Activated T-cell treated with anti-CD3 and anti-CD28 coated beads for 24 hours (primary cell): ENCODE measurements around the gene ICAM5.
"Not testable (repeated sequence)": the region's sequence is repeated elsewhere in the genome, so short reads cannot be mapped to it uniquely, and the experiment has no call there.

Source experiments
- DNase-seq: peaks from one replicate; pipeline ENCODE4 v3.0.0-alpha.2; 2020; ENCODE audit warnings: low read depth

ICAM5 gene

DNA sequence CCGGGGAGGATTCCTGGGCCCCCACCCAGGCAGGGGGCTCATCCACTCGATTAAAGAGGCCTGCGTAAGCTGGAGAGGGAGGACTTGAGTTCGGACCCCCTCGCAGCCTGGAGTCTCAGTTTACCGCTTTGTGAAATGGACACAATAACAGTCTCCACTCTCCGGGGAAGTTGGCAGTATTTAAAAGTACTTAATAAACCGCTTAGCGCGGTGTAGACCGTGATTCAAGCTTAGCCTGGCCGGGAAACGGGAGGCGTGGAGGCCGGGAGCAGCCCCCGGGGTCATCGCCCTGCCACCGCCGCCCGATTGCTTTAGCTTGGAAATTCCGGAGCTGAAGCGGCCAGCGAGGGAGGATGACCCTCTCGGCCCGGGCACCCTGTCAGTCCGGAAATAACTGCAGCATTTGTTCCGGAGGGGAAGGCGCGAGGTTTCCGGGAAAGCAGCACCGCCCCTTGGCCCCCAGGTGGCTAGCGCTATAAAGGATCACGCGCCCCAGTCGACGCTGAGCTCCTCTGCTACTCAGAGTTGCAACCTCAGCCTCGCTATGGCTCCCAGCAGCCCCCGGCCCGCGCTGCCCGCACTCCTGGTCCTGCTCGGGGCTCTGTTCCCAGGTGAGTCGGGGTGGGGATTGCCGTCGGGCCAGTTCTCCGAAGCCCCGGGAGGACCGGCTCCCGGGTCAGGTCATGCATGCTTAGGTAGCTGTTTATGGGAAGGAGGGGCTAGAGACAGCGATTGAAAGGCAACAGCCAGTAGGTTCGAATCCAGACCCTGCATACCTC is 18.9 kb upstream of the ICAM5 start, which contains the start of gene ICAM1:
Gene ICAM1, plus strand, starts transcription at position 505 of the 779 bp plus-strand sequence. Its CDS starts 40 bp downstream, at position 545.
- peak; percentile 62 for DNase-seq

DNA sequence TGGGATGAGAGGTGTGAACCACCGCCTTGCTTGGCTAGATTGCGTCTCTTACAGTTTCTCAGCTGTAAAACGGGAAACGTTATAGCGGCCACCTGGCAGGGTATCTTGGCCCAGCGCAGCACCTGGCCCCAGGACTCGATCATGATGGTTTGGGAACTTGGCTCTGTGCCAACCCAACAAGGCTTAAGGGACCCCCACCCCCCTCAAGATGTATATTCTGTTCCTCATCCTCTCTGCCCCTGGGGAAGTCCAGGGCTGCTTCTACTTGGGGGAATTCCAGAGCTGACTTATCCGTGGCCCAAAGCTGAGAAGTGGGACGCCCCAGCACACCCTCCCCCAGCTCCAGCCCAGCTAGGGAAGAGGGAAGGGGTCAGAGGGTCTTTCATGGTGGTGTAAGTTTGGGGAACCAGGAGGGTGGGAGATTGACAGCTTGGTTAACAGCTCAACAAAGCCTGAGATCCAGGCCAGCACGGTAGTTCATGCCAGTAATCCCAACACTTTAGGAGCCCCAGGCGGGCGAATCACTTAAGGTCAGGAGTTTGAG is 18.1 kb upstream of the ICAM5 start:
- no peak for DNase-seq

DNA sequence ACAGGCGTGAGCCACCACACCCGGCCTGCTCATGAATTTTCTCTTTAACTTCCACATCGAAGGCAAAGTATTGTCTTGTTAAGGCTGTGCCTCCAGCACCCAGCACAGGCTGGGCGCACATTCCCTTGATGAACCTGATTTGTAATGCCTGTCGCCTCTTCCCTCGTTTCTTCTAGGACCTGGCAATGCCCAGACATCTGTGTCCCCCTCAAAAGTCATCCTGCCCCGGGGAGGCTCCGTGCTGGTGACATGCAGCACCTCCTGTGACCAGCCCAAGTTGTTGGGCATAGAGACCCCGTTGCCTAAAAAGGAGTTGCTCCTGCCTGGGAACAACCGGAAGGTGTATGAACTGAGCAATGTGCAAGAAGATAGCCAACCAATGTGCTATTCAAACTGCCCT is 15.2 kb upstream of the ICAM5 start:
- DNase-seq: no peak

DNA sequence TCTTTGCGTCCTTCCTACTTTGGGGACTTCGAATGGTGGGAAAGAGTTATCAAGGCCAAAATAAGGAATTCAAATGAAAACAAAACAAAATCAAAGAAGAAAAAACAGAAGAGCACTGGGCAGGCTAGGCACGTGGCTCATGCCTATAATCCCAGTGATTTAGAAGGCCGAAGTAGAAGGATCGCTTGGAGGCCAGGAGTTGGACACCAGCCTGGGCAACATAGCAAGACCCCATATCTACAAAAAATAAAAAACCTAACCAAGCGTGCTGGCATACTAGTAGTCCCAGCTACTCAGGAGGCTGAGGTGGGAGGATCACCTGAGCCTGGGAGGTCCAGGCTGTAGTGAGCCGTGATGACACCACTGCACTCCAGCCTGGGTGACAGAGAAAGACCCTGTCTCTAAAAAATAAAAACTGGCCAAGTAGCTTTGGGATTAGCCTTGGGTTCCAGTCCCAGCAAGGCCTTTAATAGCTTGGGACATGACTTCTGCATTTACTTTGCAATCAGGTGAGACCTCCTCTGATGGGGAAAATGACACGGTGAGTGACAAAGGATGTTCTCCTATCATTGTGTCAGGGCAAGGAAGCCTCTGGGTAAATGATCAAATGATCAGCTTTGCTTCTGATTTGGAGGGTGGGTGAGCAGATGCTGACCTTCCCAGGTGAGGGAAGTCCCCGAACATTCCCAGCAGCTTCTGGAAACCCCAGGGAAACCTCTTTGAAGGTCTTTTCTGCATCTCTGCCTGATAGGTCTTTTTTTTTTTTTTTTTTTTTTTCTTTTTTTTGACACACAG is 11.8 kb upstream of the ICAM5 start:
- no peak for DNase-seq

DNA sequence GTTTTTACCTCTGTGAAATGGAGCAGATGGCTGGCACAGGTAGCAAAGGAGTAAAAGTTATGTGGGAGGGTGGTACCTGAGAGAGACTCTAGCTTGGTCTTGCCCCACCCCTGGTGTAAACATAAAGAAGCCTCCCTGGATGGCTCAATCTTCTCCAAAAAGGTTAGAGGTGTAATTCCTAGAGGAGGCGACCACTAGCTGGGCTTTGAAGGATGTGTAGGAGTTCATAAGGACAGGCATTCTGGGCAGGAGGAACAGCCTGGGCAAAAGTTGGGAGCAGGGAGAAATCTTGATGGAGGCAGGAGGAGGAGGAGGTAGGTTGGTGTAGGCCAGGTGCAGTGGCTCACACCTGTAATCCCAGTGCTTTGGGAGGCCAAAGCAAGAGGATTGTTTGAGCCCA is 10.8 kb upstream of the ICAM5 start:
- DNase-seq: no peak

DNA sequence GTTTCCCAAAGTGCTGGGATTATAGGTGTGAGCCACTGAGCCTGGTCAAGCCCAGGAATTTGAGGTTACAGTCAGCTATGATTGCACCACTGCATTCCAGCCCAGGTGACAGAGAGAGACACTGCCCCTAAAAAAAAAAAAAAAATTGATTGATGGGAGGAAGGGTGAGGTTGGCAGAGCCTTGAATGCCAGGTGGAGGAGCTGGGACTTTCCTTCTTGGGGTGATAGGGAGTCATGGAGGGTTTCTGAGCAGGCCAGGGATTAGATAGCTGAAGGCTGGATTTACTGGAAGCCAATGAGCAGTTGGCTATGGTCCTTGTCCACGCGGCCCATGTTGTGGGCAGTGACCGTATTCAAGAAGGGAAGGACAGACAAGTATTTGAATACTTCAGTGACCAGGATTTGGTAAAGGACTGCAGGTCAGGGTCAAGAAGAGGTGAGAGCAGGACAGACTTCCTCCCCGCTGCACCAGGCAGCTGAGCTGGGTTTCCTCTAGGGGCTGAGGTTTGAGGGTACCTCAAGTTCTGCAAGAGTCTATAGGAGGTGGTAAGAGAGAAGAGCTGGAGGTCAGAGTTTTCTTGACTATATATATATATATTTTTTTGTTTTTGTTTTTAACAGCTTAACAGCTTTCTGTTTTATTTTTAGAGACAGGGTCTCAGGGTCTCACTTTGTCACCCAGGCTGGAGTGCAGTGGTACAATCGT is 9.9 kb upstream of the ICAM5 start:
- DNase-seq: no peak

DNA sequence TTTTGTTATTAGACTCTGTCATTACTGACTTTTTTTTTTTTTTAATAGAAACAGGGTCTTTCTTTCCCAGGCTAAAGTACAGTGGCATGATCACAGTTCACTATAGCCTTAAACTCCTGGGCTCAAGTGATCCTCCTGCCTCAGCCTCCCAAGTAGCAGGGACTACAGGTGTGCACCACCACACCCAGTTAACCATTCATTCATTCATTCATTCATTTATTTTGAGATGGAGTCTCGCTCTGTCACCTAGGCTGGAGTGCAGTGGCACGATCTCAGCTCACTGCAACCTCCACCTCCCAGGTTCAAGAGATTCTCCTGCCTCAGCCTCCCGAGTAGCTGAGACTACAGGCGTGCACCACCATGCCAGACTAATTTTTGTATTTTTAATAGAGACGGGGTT is 7.7 kb upstream of the ICAM5 start:
- not testable (repeated sequence) for DNase-seq

DNA sequence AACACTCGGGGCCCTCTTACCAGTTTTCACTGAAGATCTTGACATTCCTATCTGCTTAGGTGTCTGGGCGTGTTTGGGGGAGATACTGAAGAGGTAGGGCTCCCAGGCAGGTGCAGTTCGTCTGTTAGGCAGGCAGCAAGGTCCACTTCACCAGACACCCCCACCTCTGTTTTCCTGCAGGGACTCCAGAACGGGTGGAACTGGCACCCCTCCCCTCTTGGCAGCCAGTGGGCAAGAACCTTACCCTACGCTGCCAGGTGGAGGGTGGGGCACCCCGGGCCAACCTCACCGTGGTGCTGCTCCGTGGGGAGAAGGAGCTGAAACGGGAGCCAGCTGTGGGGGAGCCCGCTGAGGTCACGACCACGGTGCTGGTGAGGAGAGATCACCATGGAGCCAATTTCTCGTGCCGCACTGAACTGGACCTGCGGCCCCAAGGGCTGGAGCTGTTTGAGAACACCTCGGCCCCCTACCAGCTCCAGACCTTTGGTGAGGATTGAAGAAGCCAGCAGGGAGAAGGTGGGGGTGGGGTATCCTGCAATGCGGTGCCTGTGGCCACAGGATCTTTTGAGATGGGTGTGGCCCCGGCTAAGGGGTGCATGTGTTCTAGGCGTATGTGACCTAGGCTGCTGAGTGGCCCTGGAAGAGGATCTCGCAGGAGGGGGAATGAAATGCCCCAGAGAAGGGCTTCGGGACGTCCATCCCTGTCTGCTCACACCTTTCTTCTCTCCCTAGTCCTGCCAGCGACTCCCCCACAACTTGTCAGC is 6.3 kb upstream of the ICAM5 start:
- no peak for DNase-seq

DNA sequence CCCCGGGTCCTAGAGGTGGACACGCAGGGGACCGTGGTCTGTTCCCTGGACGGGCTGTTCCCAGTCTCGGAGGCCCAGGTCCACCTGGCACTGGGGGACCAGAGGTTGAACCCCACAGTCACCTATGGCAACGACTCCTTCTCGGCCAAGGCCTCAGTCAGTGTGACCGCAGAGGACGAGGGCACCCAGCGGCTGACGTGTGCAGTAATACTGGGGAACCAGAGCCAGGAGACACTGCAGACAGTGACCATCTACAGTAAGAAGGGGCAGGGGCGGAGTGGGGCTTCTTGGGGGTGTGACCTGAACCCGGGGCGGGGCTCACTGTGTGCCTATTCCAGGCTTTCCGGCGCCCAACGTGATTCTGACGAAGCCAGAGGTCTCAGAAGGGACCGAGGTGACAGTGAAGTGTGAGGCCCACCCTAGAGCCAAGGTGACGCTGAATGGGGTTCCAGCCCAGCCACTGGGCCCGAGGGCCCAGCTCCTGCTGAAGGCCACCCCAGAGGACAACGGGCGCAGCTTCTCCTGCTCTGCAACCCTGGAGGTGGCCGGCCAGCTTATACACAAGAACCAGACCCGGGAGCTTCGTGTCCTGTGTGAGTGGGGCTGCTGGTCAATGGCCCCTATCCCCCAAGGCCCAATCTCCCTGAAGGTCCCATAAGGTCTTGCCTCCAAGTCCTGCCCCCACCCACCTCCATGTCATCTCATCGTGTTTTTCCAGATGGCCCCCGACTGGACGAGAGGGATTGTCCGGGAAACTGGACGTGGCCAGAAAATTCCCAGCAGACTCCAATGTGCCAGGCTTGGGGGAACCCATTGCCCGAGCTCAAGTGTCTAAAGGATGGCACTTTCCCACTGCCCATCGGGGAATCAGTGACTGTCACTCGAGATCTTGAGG is 5.4 kb upstream of the ICAM5 start:
- DNase-seq: no peak

DNA sequence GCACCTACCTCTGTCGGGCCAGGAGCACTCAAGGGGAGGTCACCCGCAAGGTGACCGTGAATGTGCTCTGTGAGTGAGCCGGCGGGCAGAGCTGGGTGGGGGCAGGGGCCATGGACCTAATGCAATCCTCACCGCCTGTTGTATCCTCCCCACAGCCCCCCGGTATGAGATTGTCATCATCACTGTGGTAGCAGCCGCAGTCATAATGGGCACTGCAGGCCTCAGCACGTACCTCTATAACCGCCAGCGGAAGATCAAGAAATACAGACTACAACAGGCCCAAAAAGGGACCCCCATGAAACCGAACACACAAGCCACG is 4.8 kb upstream of the ICAM5 start:
- no peak for DNase-seq

DNA sequence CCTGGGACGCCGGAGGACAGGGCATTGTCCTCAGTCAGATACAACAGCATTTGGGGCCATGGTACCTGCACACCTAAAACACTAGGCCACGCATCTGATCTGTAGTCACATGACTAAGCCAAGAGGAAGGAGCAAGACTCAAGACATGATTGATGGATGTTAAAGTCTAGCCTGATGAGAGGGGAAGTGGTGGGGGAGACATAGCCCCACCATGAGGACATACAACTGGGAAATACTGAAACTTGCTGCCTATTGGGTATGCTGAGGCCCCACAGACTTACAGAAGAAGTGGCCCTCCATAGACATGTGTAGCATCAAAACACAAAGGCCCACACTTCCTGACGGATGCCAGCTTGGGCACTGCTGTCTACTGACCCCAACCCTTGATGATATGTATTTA is 4.4 kb upstream of the ICAM5 start:
- no peak for DNase-seq

DNA sequence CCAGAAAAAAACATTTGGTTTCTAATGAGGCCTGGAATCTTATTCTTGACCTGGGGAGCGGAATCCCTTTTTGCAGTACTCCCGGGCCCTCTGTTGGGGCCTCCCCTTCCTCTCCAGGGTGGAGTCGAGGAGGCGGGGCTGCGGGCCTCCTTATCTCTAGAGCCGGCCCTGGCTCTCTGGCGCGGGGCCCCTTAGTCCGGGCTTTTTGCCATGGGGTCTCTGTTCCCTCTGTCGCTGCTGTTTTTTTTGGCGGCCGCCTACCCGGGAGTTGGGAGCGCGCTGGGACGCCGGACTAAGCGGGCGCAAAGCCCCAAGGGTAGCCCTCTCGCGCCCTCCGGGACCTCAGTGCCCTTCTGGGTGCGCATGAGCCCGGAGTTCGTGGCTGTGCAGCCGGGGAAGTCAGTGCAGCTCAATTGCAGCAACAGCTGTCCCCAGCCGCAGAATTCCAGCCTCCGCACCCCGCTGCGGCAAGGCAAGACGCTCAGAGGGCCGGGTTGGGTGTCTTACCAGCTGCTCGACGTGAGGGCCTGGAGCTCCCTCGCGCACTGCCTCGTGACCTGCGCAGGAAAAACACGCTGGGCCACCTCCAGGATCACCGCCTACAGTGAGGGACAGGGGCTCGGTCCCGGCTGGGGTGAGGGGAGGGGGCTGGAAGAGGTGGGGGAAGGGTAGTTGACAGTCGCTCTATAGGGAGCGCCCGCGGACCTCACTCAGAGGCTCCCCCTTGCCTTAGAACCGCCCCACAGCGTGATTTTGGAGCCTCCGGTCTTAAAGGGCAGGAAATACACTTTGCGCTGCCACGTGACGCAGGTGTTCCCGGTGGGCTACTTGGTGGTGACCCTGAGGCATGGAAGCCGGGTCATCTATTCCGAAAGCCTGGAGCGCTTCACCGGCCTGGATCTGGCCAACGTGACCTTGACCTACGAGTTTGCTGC is 2.7 kb upstream of the ICAM5 start, which contains the start of gene ICAM4:
Gene ICAM4, plus strand, starts transcription at position 153 of the 935 bp plus-strand sequence. Its CDS starts 58 bp downstream, at position 211.
- no peak for DNase-seq

DNA sequence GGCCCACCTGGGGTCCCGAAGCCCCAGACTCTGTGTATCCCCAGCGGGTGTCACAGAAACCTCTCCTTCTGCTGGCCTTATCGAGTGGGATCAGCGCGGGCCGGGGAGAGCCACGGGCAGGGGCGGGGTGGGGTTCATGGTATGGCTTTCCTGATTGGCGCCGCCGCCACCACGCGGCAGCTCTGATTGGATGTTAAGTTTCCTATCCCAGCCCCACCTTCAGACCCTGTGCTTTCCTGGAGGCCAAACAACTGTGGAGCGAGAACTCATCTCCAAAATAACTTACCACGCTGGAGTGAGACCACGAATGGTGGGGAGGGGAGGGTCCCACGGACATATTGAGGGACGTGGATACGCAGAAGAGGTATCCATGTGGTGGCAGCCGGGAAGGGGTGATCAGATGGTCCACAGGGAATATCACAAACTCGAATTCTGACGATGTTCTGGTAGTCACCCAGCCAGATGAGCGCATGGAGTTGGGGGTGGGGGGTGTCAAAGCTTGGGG is 1.0 kb upstream of the ICAM5 start:
- no peak for DNase-seq

DNA sequence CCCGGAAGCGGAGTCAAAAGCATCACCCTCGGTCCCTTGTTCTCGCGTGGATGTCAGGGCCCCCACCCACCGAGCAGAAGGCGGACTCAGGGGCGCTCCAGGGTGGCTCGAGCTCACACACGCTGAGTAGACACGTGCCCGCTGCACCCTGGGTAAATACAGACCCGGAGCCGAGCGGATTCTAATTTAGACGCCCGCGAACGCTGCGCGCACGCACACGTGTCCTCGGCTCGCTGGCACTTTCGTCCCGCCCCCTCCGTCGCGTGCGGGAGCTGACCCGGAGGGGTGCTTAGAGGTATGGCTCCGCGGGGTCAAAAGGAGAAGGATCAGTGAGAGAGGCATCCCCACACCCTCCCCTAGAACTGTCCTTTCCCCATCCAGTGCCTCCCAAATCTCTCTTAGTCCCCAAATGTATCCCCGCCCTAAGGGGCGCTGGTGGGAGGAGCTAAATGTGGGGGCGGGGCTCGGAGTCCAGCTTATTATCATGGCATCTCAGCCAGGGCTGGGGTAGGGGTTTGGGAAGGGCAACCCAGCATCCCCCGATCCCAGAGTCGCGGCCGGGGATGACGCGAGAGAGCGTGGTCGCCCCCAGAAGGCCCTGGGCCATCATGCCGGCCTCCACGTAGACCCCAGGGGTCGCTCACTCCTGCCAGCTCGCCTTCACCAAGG is 451 bp upstream of the ICAM5 start:
- peak; percentile 65 for DNase-seq

DNA sequence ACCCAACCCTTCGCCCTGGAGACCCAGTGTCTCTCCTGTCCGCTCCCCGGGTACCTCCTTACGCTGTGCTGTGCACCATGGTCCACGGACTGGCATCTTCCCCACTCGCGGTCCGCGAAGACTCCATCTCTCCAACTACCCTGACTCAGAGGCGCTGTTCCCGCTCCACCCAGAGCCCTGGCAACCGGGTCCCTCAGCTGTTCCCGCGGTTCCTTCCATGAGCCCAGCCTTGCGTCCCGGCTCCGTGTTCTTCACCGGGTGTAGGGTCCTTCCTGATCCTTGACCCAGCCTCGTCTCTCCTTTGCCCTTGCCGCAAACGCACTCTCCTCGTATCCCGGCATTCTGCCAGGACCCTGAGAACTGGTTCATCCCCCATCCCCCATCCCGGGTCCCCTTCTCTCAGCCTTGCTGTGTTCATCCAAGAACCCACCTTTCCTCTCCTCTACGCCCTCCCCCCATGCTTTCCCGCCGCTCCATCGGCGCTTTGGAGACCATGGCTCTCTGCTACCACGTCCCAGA is 664 bp downstream of the ICAM5 start:
- DNase-seq: no peak

DNA sequence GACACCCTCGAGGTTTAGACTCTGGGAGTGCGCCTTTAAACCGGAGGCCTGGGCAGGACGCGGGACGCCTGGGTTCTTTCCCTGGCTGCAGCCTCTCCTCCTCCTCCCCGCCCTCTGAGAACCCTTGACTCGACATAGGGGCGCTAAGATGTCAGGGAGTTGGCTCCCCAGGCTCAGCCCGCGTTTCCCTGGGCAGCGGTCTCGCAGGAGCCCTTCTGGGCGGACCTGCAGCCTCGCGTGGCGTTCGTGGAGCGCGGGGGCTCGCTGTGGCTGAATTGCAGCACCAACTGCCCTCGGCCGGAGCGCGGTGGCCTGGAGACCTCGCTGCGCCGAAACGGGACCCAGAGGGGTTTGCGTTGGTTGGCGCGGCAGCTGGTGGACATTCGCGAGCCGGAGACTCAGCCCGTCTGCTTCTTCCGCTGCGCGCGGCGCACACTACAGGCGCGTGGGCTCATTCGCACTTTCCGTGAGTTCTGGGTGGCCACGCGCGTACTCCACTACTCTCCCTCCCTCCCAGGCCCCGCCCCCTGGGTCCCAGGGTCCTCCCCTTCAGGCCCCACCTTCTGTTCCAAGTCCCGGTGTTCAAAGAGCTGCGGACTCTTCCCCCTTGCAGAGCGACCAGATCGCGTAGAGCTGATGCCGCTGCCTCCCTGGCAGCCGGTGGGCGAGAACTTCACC is 1.3 kb downstream of the ICAM5 start:
- DNase-seq: no peak

DNA sequence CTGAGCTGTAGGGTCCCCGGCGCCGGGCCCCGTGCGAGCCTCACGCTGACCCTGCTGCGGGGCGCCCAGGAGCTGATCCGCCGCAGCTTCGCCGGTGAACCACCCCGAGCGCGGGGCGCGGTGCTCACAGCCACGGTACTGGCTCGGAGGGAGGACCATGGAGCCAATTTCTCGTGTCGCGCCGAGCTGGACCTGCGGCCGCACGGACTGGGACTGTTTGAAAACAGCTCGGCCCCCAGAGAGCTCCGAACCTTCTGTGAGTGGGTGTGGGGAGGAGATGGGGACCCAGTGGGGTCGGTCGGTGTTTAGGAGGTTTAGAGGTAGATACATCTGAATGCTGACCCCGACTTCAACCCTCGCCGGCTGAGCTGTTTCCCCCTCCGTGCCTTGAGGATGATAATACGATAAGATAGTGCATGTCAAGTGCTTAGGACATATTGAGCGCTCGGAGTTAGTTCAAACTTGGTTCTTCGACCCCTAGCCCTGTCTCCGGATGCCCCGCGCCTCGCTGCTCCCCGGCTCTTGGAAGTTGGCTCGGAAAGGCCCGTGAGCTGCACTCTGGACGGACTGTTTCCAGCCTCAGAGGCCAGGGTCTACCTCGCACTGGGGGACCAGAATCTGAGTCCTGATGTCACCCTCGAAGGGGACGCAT is 1.9 kb downstream of the ICAM5 start:
- no peak for DNase-seq
